CD4-positive, CD25-positive, alpha-beta regulatory T cell (primary cell): ENCODE data around the gene MEGF11. TPM values are rescaled to one million over a fixed set of nuclear protein-coding genes. Genes with fewer than 3 reads are reported as not detected.

Experiments
- ATAC-seq, 2 donors: fragments of 150-1000 bp; cut with Tn5 transposase; one replicate each; pipeline ENCODE4 v1.10.0; 2021; ENCODE audit warnings: low read depth in 2 of 2, moderate number of reproducible peaks in 2 of 2, moderate library complexity in 1 of 2
- DNase-seq, 3 donors: peaks; one replicate each; pipeline versions ENCODE4 v3.0.0 to v3.0.0-alpha.2; 2012 to 2022; ENCODE audit warnings: mixed read lengths in 1 of 3
- H3K27ac ChIP-seq: one replicate; pipeline ENCODE4 v1.7.0; 2013; ENCODE audit warnings: mild to moderate bottlenecking, low read length; ENCODE audit not compliant: insufficient read depth, poor library complexity, severe bottlenecking
- H3K27me3 ChIP-seq: one replicate; pipeline ENCODE4 v1.7.0; 2013; ENCODE audit warnings: low read length; ENCODE audit not compliant: control insufficient read depth, insufficient read depth
- H3K36me3 ChIP-seq: one replicate; pipeline ENCODE4 v1.7.0; 2013; ENCODE audit warnings: mild to moderate bottlenecking, low read length, moderate library complexity; ENCODE audit not compliant: control insufficient read depth, insufficient read depth
- H3K4me1 ChIP-seq: 2 replicates; pipeline ENCODE4 v1.7.0; 2013; ENCODE audit warnings: mild to moderate bottlenecking, low read length; ENCODE audit not compliant: insufficient read depth, control insufficient read depth, poor library complexity, severe bottlenecking
- H3K4me3 ChIP-seq: one replicate; pipeline ENCODE4 v1.7.0; 2013; ENCODE audit warnings: low read depth, mild to moderate bottlenecking, low read length, moderate library complexity
- H3K9me3 ChIP-seq, 2 experiments: 1 replicate in 1 of 2; 2 replicates in 1 of 2; pipeline ENCODE4 v1.7.0; 2013; ENCODE audit warnings: low read length in 2 of 2, mild to moderate bottlenecking in 1 of 2, moderate library complexity in 1 of 2; ENCODE audit not compliant: control insufficient read depth in 2 of 2
- H3K27ac Mint-ChIP-seq, 3 donors: one replicate each; pipeline ENCODE4 v1.8.0; 2020 to 2022; ENCODE audit warnings: mild to moderate bottlenecking in 3 of 3, mixed read lengths in 3 of 3, moderate library complexity in 2 of 3
- H3K27me3 Mint-ChIP-seq: one replicate; pipeline ENCODE4 v1.8.0; 2022; ENCODE audit warnings: mild to moderate bottlenecking, mixed read lengths
- H3K36me3 Mint-ChIP-seq: one replicate; pipeline ENCODE4 v1.8.0; 2020; ENCODE audit warnings: mixed read lengths
- H3K4me1 Mint-ChIP-seq, 4 donors: one replicate each; pipeline ENCODE4 v1.8.0; 2020 to 2022; ENCODE audit warnings: mixed read lengths in 4 of 4, mild to moderate bottlenecking in 1 of 4
- H3K4me3 Mint-ChIP-seq, 4 donors: one replicate each; pipeline ENCODE4 v1.8.0; 2020 to 2022; ENCODE audit warnings: mild to moderate bottlenecking in 4 of 4, mixed read lengths in 4 of 4, moderate library complexity in 3 of 4
- H3K9me3 Mint-ChIP-seq, 7 donors: one replicate each; pipeline ENCODE4 v1.8.0; 2020 to 2022; ENCODE audit warnings: mixed read lengths in 7 of 7, mild to moderate bottlenecking in 3 of 7, moderate library complexity in 2 of 7
- polyA plus RNA-seq, 4 donors: library from polyadenylated mRNA; unstranded; fragments of 300-500 nt; fragmentation: Illumina TruSeq; gene quantifications; one replicate each; pipeline ENCODE4 v1.2.3, GENCODE V29; 2021
- total RNA-seq: library from RNA; stranded (reverse); gene quantifications from one replicate; pipeline ENCODE4 v1.2.3, GENCODE V29; 2022

The MEGF11 gene
- total and polyA plus RNA-seq, 5 donors from 2014 or later, result 0.02 to 0.29 (median 0.21) TPM; not detected in 2

DNA sequence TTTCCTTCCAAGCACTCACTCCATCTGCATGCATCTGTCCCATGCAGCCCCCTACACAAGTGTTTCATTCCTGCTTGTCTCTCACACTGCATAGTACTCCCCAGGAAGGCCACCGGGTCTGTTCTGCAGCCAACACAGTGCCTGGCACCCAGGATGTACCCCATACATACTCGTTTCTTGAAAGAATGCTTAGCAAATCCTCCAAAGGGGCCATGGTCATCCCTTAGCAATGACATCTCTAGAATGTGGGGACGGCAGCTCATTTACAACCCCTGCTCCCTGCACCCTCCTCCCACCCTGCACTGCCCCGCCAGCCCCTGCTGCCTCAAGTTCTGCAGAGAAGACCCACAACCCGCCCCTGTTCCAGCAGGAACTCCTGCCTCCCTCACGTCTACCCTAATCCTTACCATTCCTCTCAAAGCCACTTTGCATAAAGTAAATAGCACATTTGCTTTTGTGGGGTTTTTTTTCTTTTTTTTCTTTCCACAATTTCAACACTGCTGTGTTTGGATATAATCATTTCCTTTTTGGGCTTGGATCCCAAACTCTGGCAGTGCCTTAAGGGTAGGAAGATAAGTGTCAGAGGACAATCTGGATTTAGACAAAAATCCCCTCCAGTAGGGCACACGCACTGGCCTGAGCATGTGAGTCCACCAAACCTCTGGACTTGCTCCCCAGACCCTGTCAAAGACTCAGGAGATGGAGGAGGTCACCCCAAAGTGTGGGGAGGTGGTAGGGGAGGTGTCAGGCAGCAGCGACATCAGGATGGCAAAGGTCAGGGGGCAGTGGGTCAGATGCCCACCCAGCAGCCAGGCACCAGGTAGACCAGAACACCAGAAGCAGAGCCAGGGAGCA is 68.4 kb downstream of the MEGF11 start:
- Mint-ChIP-seq H3K36me3 (no peaks in the 10 kb centered on the region), H3K27ac (peak overlapping the region in 1 of 3 donors; percentile 27), H3K4me1 (no peaks in the 10 kb centered on the region), H3K9me3 (no peaks in the 10 kb centered on the region), H3K27me3 (peaks cover 49% of the 10 kb centered on the region), H3K4me3 (no peak overlapping the region)
- Histone ChIP-seq H3K4me1 (no peaks in the 10 kb centered on the region), H3K4me3 (no peak overlapping the region), H3K9me3 (no peaks in the 10 kb centered on the region), H3K27me3 (peaks cover 2% of the 10 kb centered on the region), H3K36me3 (no peaks in the 10 kb centered on the region), H3K27ac (no peak overlapping the region)
- ATAC-seq (no peak), DNase-seq (no peak)

DNA sequence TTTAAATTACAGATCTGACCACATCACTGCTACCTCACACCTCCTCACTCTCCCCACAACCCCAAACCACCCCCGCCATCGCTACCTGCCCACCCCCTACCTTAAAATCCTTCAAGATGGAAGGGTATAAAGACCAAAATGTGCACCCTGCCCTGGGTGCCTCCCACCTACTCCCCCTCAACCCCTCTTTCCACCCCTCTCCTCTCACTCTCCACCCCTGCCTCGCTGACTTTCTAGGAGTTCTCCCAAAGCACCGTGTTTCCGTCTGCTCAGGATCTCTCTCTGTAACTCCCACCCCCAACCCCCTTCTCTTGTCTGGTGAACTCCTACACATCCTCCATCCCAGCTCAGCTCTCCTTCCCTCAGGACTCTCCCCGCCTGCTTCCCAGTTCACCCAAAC is 69.1 kb downstream of the MEGF11 start:
- ATAC-seq, result no peak
- H3K9me3 Mint-ChIP-seq, result no peaks in the 10 kb centered on the region
- no peaks in the 10 kb centered on the region for H3K4me1 Mint-ChIP-seq
- H3K27ac Mint-ChIP-seq, result peak overlapping the region in 1 of 3 donors; percentile 78
- H3K27ac ChIP-seq, result no peak overlapping the region
- H3K4me3 ChIP-seq, result no peak overlapping the region
- H3K4me3 Mint-ChIP-seq, result no peak overlapping the region
- no peak for DNase-seq
- H3K36me3 Mint-ChIP-seq, result no peaks in the 10 kb centered on the region
- H3K27me3 ChIP-seq, result peaks cover 2% of the 10 kb centered on the region
- peaks cover 52% of the 10 kb centered on the region for H3K27me3 Mint-ChIP-seq
- no peaks in the 10 kb centered on the region for H3K9me3 ChIP-seq
- no peaks in the 10 kb centered on the region for H3K4me1 ChIP-seq
- H3K36me3 ChIP-seq, result no peaks in the 10 kb centered on the region

DNA sequence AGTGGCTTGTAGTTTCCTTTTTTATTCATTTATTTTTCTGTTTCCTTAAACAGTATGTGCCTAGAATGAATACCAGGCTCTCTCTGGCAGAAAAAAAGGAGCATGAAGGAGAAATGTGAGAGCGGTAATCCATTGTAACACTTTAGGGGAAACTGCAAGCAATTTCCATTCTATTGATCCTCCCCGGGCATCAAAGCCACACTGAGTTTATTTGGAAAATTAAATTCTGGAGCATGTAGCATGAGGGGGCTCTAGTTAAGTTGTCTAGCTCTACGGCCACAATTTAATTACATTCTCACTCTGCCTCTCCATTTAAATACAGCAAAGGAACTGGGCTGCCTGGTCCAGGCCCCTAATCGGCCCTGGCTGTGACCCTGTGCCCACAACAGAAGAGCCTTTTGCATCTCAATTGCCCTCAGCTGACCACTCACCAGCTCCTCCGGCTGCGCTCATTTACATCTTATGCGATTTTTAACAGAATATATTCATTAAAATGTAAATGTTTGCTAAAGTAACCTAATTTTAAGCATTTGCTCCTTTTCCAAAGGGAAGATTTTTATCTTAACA is 72.9 kb downstream of the MEGF11 start:
- no peaks in the 10 kb centered on the region for H3K4me1 Mint-ChIP-seq
- Histone ChIP-seq H3K27me3 (peaks cover 6% of the 10 kb centered on the region), H3K9me3 (no peaks in the 10 kb centered on the region), H3K4me1 (no peaks in the 10 kb centered on the region), H3K4me3 (no peak overlapping the region), H3K27ac (no peak overlapping the region), H3K36me3 (no peaks in the 10 kb centered on the region)
- peaks cover 0 to 2% (median 0%) of the 10 kb centered on the region in 7 donors for H3K9me3 Mint-ChIP-seq
- no peak overlapping the region for H3K27ac Mint-ChIP-seq
- ATAC-seq (no peak), DNase-seq (no peak)
- no peaks in the 10 kb centered on the region for H3K36me3 Mint-ChIP-seq
- H3K4me3 Mint-ChIP-seq, result no peak overlapping the region
- H3K27me3 Mint-ChIP-seq, result peaks cover 56% of the 10 kb centered on the region

DNA sequence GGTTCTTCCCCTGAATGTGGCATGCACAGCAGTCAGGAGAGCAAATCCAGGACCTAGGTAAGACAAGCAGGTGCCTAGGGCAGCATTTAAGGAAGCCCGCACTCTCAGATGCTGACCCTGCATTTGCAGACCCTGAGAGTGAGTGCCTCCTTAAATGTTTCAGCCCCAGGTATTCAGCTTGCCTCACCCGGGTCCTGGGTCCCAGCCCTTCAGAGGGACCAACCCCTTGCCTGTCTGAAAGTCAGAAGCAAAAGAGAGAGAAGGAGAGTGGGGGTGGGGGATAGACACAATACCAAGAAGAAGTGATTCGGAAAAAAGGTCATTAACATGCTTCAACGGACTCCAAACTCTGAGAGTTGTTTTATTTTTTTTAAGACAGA is 75.0 kb downstream of the MEGF11 start:
- Histone ChIP-seq H3K4me3 (no peak overlapping the region), H3K36me3 (no peaks in the 10 kb centered on the region), H3K4me1 (no peaks in the 10 kb centered on the region), H3K9me3 (no peaks in the 10 kb centered on the region), H3K27me3 (peaks cover 7% of the 10 kb centered on the region), H3K27ac (no peak overlapping the region)
- no peaks in the 10 kb centered on the region for H3K4me1 Mint-ChIP-seq
- DNase-seq (no peak), ATAC-seq (no peak)
- peaks cover 0 to 2% (median 0%) of the 10 kb centered on the region in 7 donors for H3K9me3 Mint-ChIP-seq
- no peak overlapping the region for H3K4me3 Mint-ChIP-seq
- no peaks in the 10 kb centered on the region for H3K36me3 Mint-ChIP-seq
- peaks cover 47% of the 10 kb centered on the region for H3K27me3 Mint-ChIP-seq
- H3K27ac Mint-ChIP-seq, result no peak overlapping the region

DNA sequence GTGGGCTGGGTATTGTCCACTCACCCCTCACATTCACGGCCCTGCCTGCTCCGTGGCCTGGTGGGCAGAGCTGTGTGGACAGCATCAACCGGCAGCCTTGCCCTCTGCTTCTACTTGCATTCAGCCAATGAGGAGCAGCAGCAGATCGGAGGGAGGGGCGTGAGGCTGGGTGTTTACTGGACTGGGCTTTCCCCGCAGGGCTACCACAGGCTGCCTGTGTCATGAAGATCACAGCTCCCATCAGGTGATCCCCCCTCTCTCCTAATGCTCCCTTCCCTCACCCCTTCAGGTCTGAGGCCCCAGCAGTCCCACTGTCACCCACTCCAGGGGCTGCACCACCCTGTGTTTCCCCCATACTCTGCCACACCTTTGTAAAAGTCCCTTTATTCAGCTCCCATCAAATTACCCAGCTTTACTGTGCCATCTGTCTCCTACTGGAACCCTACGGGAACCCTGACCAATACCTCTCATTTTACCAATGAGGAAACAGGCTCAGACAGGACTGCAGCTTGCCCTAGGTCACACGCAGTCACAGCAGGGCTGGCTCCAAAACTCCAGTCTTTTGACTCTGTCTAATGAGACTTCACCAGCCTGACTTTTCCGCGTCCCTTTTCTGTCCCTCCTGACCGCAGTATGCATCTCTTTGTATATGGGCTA is 81.1 kb downstream of the MEGF11 start:
- Mint-ChIP-seq H3K4me1 (peaks cover 0 to 4% (median 0%) of the 10 kb centered on the region in 4 donors), H3K27me3 (peaks cover 15% of the 10 kb centered on the region), H3K36me3 (no peaks in the 10 kb centered on the region), H3K4me3 (no peak overlapping the region), H3K27ac (peak overlapping the region in 2 of 3 donors; percentile 38 to 68), H3K9me3 (peaks cover 0 to 2% (median 0%) of the 10 kb centered on the region in 7 donors)
- H3K27ac ChIP-seq, result no peak overlapping the region
- peaks cover 5% of the 10 kb centered on the region for H3K27me3 ChIP-seq
- ATAC-seq (no peak), DNase-seq (no peak)
- no peaks in the 10 kb centered on the region for H3K36me3 ChIP-seq
- H3K4me3 ChIP-seq, result no peak overlapping the region
- no peaks in the 10 kb centered on the region for H3K9me3 ChIP-seq
- H3K4me1 ChIP-seq, result no peaks in the 10 kb centered on the region

DNA sequence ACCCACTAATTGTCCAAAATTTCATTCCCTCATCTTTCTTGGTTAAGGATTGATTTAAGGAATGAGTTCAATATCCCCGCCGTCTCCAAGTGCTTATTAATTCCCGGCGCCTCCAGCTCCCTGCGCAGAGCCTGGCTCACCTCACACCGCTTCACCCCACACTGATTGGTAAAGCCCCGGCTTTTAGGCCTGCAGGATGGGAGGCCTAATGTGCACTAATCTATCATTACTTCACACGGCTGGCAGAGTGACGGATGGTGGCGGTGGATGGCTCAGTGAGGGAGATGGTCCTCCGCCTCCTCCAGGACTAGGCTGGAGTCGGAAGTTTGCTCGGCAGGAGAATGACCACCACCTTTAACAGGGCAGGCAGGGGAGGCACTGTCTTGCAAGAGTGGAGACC is 81.7 kb downstream of the MEGF11 start:
- peak overlapping the region in 1 of 3 donors; percentile 68 for H3K27ac Mint-ChIP-seq
- peaks cover 0 to 4% (median 0%) of the 10 kb centered on the region in 4 donors for H3K4me1 Mint-ChIP-seq
- ATAC-seq (no peak), DNase-seq (no peak)
- Histone ChIP-seq H3K9me3 (no peaks in the 10 kb centered on the region), H3K36me3 (no peaks in the 10 kb centered on the region), H3K27ac (no peak overlapping the region), H3K4me1 (no peaks in the 10 kb centered on the region), H3K27me3 (peaks cover 4% of the 10 kb centered on the region), H3K4me3 (no peak overlapping the region)
- no peak overlapping the region for H3K4me3 Mint-ChIP-seq
- peaks cover 12% of the 10 kb centered on the region for H3K27me3 Mint-ChIP-seq
- H3K9me3 Mint-ChIP-seq, result no peaks in the 10 kb centered on the region
- H3K36me3 Mint-ChIP-seq, result no peaks in the 10 kb centered on the region

DNA sequence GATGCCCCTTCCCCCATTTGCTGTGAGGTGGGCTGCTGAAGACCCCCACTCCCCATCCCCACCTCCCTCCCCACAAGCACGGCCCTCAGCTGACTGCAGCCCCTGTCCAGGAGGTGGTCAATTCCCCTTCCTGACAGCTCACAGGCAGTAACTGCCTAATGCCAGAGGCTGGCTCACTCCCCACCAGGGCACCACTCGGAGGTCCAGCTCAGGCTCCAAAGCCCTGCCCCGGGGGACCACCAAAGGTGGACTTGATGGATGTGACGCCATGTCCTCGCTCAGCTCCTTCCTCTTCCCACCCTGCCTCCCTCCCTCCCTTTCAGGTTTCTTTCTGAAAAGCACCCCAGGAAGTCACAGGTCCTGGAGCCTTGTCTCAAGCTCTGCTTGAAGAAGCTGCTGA is 82.8 kb downstream of the MEGF11 start:
- H3K27ac ChIP-seq, result no peak overlapping the region
- no peak for DNase-seq
- H3K9me3 ChIP-seq, result no peaks in the 10 kb centered on the region
- H3K4me3 Mint-ChIP-seq, result no peak overlapping the region
- no peaks in the 10 kb centered on the region for H3K36me3 Mint-ChIP-seq
- no peaks in the 10 kb centered on the region for H3K4me1 ChIP-seq
- no peaks in the 10 kb centered on the region for H3K9me3 Mint-ChIP-seq
- H3K4me1 Mint-ChIP-seq, result peaks cover 0 to 4% (median 0%) of the 10 kb centered on the region in 4 donors
- H3K36me3 ChIP-seq, result no peaks in the 10 kb centered on the region
- H3K27ac Mint-ChIP-seq, result no peak overlapping the region
- no peak for ATAC-seq
- H3K27me3 ChIP-seq, result peaks cover 3% of the 10 kb centered on the region
- peaks cover 17% of the 10 kb centered on the region for H3K27me3 Mint-ChIP-seq
- H3K4me3 ChIP-seq, result no peak overlapping the region
